Neural cell (in vitro differentiated cells): Measurements from ENCODE around the gene LRTM1.

Experiments
- EP300 ChIP-seq: fragments of 450-650 bp; conservative IDR thresholded peaks from 2 replicates; pipeline ENCODE4 v1.6.1; 2014; ENCODE audit warnings: antibody characterized with exemption, mild to moderate bottlenecking, moderate library complexity; ENCODE audit not compliant: poor library complexity, severe bottlenecking
- POLR2AphosphoS5 ChIP-seq: IDR thresholded peaks from 2 replicates; pipeline ENCODE4 v1.6.1; 2012
- TAF1 ChIP-seq: IDR thresholded peaks from 2 replicates; pipeline ENCODE4 v1.6.1; 2012; ENCODE audit warnings: low read depth
- TF ChIP-seq, protein P1 (sequence below): fragments of 450-650 bp; IDR thresholded peaks from 2 replicates; pipeline ENCODE4 v1.5.1; 2014; ENCODE audit warnings: antibody characterized with exemption, mild to moderate bottlenecking, moderate library complexity; ENCODE audit not compliant: poor library complexity, severe bottlenecking

DNA sequence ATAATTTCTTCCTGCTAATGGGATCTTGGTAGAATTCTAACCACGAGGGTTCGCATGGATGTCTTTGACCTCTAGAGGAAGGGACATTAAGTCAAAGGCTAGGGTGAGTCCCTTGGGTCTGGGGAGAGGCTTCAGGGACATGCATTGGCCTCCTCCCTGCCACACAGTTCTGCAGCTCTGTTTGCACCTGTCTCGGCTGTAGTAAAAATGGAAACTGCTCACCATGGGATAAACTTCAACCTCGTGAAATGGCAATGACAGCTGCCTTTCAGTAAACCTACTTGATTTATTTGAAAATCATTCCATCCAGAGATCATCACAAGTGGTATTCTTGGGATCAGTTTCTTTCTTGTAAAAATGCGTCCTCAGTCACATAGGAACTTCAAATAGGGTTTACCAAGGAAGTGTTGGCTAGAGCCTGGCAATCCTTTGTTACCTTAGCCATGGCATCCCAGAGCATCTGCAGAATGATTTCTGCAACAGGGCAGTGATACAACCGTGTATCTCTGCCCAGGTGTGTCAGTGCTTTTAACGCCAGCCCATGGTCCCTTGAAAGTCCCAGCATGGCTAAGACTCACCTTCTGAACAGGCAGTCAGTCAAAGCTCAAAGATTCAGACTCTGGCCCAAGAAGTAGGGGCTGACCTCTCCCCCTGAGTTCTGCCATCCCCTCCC, 14.0 kb upstream of the LRTM1 start:
- TF ChIP-seq POLR2AphosphoS5 = no peak
- no peak for TF ChIP-seq EP300
- no peak for TF ChIP-seq TAF1
- TF ChIP-seq, protein P1, sequence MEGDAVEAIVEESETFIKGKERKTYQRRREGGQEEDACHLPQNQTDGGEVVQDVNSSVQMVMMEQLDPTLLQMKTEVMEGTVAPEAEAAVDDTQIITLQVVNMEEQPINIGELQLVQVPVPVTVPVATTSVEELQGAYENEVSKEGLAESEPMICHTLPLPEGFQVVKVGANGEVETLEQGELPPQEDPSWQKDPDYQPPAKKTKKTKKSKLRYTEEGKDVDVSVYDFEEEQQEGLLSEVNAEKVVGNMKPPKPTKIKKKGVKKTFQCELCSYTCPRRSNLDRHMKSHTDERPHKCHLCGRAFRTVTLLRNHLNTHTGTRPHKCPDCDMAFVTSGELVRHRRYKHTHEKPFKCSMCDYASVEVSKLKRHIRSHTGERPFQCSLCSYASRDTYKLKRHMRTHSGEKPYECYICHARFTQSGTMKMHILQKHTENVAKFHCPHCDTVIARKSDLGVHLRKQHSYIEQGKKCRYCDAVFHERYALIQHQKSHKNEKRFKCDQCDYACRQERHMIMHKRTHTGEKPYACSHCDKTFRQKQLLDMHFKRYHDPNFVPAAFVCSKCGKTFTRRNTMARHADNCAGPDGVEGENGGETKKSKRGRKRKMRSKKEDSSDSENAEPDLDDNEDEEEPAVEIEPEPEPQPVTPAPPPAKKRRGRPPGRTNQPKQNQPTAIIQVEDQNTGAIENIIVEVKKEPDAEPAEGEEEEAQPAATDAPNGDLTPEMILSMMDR = no peak
